ENCODE results near the gene TBP. TPM values are rescaled to one million over a fixed set of nuclear protein-coding genes. Genes with fewer than 3 reads are reported as not detected.
A peak's percentile ranks its signal among the peaks of the same experiment; 100 is the strongest.

Gene TBP
- total and polyA plus RNA-seq, 2 donors (not counting 1 experiment from before 2014, with no cell fraction given), result 21.0 to 24.7 TPM

GRCh38 chr6:170516783-170517616 lies 37.2 kb upstream of the TBP start:
- DNase-seq, result peak; percentile 65
- intact Hi-C loops (cut with micrococcal nuclease), result loop anchor here (1.0 kb wide), 4 partner anchors 567 to 1622 kb away; no protein-coding TSS in a partner anchor
- Histone ChIP-seq H3K9me3 (ENCODE audit: control extremely low read depth in 1 of 3, control insufficient read depth in 2 of 3, insufficient read depth in 1 of 3, low read length in 2 of 3) (no peaks in the 10 kb centered on the region), H3K9ac (ENCODE audit: low read length) (peak overlapping the region; percentile 44), H3K27ac (ENCODE audit: low read length in 2 of 2) (no peak overlapping the region), H3K4me1 (ENCODE audit: control insufficient read depth in 2 of 2, insufficient read depth in 2 of 2, low read length in 2 of 2) (peaks cover 3% of the 10 kb centered on the region in 2 donors), H2AFZ (ENCODE audit: insufficient read depth, low read depth, low read length, poor library complexity, severe bottlenecking) (peak overlapping the region; percentile 83), H3K36me3 (replicated peaks in 1 of 2; ENCODE audit: control extremely low read depth in 1 of 2, control insufficient read depth in 1 of 2, extremely low read depth in 1 of 2, insufficient read depth in 2 of 2, low read length in 1 of 2) (no peaks in the 10 kb centered on the region), H4K20me1 (ENCODE audit: control insufficient read depth, insufficient read depth, low read length, poor library complexity, severe bottlenecking) (no peaks in the 10 kb centered on the region), H3K4me3 (ENCODE audit: control extremely low read depth in 1 of 5, extremely low read depth in 1 of 5, insufficient read depth in 1 of 5, low read depth in 2 of 5, low read length in 4 of 5) (no peak overlapping the region), H3K79me2 (ENCODE audit: control insufficient read depth, insufficient read depth, low read length) (no peaks in the 10 kb centered on the region), H3K27me3 (replicated peaks in 1 of 4; ENCODE audit: control extremely low read depth in 1 of 4, control insufficient read depth in 3 of 4, insufficient read depth in 4 of 4, low read length in 3 of 4) (peaks cover 0 to 12% (median 1%) of the 10 kb centered on the region in 4 experiments), H3K4me2 (replicated peaks; ENCODE audit: low read depth, low read length, poor library complexity, severe bottlenecking) (peak overlapping the region; percentile 64)
- ChIA-PET CTCF (interaction anchor here (0.8 to 3.9 kb wide), 19 partner anchors 9 to 1625 kb away, joined by 3 to 63 read pairs (median 5); no protein-coding TSS in a partner anchor), POLR2A (no interaction called here)
- H3K4me3 Mint-ChIP-seq, result peak overlapping the region; percentile 42
- peaks cover 4% of the 10 kb centered on the region for H3K4me1 Mint-ChIP-seq
- peak; percentile 82 for ATAC-seq (ENCODE audit: low read depth)
- H3K9me3 Mint-ChIP-seq (ENCODE audit: insufficient read depth), result no peaks in the 10 kb centered on the region
- no peak overlapping the region for H3K27ac Mint-ChIP-seq
- 0% methylated on average over 3 of the region's 4 CpGs for WGBS (ENCODE audit: insufficient coverage)
- peaks cover 44% of the 10 kb centered on the region for H3K27me3 Mint-ChIP-seq
- TF ChIP-seq EZH2 (IDR thresholded peaks at IDR 0.05; ENCODE audit: borderline replicate concordance, insufficient read depth, low read depth, low read length, poor library complexity, severe bottlenecking) (no peak), CTCF (IDR thresholded peaks at IDR 0.05) (peak; percentile 85)

Measured in B cell (primary cell).